Measurements from ENCODE around the gene TAF15. TPM values are rescaled to one million over a fixed set of nuclear protein-coding genes. Genes with fewer than 3 reads are reported as not detected.
A peak's percentile ranks its signal among the peaks of the same experiment; 100 is the strongest.

Gene TAF15
- total RNA-seq, 2 experiments from 2014 or later = 65.9 to 256 TPM

GRCh38 chr17:35761601-35762000, 47.7 kb upstream of the TAF15 start:
- intact Hi-C loops (cut with micrococcal nuclease; ENCODE audit: unreplicated experiment) = loop anchor here (5.0 kb wide), 1 partner anchor 86 kb away; no protein-coding TSS in a partner anchor
- no peak overlapping the region for H3K27ac ChIP-seq (ENCODE audit: low read depth, low read length, poor library complexity, severe bottlenecking)
- ChIA-PET POLR2A (no interaction called here), CTCF (ENCODE audit: unreplicated experiment) (no interaction called here)
- no peak overlapping the region for H3K4me3 ChIP-seq (ENCODE audit: low read depth, low read length, poor library complexity, severe bottlenecking)
- TF ChIP-seq EZH2phosphoT487 (IDR thresholded peaks at IDR 0.05; ENCODE audit: borderline replicate concordance, low read depth, low read length) (no peak), CTCF (conservative IDR thresholded peaks at IDR 0.05; ENCODE audit: low read length) (no peak)
- no peak overlapping the region for H2AFZ ChIP-seq (ENCODE audit: low read length)
- peaks cover 9% of the 10 kb centered on the region for H3K4me1 ChIP-seq (ENCODE audit: insufficient read depth, low read length, poor library complexity, severe bottlenecking)
- no peak for DNase-seq (ENCODE audit: low spot score)
- H4K20me1 ChIP-seq (ENCODE audit: insufficient read depth, low read length) = no peaks in the 10 kb centered on the region
- no peak overlapping the region for H3K4me2 ChIP-seq (ENCODE audit: low read length)
- no peaks in the 10 kb centered on the region for H3K9me2 ChIP-seq (ENCODE audit: insufficient read depth, low read length)
- H3K36me3 ChIP-seq (ENCODE audit: insufficient read depth, low read length) = no peaks in the 10 kb centered on the region
- H3K79me2 ChIP-seq (ENCODE audit: insufficient read depth, low read depth, low read length) = no peaks in the 10 kb centered on the region
- no peaks in the 10 kb centered on the region for H3K9me3 ChIP-seq (ENCODE audit: low read length)
- BruUV-seq (replicated peaks) = no TSS peak

- TF ChIP-seq CTCF (conservative IDR thresholded peaks at IDR 0.05; ENCODE audit: low read length) (no peak), EZH2phosphoT487 (IDR thresholded peaks at IDR 0.05; ENCODE audit: borderline replicate concordance, low read depth, low read length) (no peak)
- Histone ChIP-seq H3K79me2 (ENCODE audit: insufficient read depth, low read depth, low read length) (no peaks in the 10 kb centered on the region), H4K20me1 (ENCODE audit: insufficient read depth, low read length) (no peaks in the 10 kb centered on the region), H3K9me3 (ENCODE audit: low read length) (no peaks in the 10 kb centered on the region), H3K4me1 (ENCODE audit: insufficient read depth, low read length, poor library complexity, severe bottlenecking) (peaks cover 9% of the 10 kb centered on the region), H2AFZ (ENCODE audit: low read length) (no peak overlapping the region; the same call in 1 of the 2 replicates), H3K4me3 (ENCODE audit: low read depth, low read length, poor library complexity, severe bottlenecking) (peak overlapping the region; percentile 68), H3K9me2 (ENCODE audit: insufficient read depth, low read length) (no peaks in the 10 kb centered on the region), H3K27ac (ENCODE audit: low read depth, low read length, poor library complexity, severe bottlenecking) (no peak overlapping the region), H3K4me2 (ENCODE audit: low read length) (peak overlapping the region; percentile 69), H3K36me3 (ENCODE audit: insufficient read depth, low read length) (no peaks in the 10 kb centered on the region)
- intact Hi-C loops (cut with micrococcal nuclease; ENCODE audit: unreplicated experiment) = loop anchor here (1.0 to 5.0 kb wide), 3 partner anchors 41 to 84 kb away; partner anchors contain the start of gene TAF15
- DNase-seq (ENCODE audit: low spot score) = no peak
- CTCF ChIA-PET (ENCODE audit: unreplicated experiment) = interaction anchor here (0.6 to 2.6 kb wide), 7 partner anchors 18 to 1393 kb away, joined by 3 to 21 read pairs (median 4); partner anchors contain the start of gene TAF15
- POLR2A ChIA-PET = interaction anchor here (1.2 kb wide), 2 partner anchors 45 to 156 kb away, joined by 5 to 8 read pairs; partner anchors contain the start of gene TAF15
- BruUV-seq (replicated peaks) = no TSS peak
These were observed 45.5 kb upstream of the TAF15 start for GRCh38 chr17:35763767-35764122.
